ENCODE results near the gene PLD5. TPM values are rescaled to one million over a fixed set of nuclear protein-coding genes. Genes with fewer than 3 reads are reported as not detected.

The PLD5 gene
- total RNA-seq = under 1 TPM; 0.28 to 0.79 (median 0.34) TPM

DNA sequence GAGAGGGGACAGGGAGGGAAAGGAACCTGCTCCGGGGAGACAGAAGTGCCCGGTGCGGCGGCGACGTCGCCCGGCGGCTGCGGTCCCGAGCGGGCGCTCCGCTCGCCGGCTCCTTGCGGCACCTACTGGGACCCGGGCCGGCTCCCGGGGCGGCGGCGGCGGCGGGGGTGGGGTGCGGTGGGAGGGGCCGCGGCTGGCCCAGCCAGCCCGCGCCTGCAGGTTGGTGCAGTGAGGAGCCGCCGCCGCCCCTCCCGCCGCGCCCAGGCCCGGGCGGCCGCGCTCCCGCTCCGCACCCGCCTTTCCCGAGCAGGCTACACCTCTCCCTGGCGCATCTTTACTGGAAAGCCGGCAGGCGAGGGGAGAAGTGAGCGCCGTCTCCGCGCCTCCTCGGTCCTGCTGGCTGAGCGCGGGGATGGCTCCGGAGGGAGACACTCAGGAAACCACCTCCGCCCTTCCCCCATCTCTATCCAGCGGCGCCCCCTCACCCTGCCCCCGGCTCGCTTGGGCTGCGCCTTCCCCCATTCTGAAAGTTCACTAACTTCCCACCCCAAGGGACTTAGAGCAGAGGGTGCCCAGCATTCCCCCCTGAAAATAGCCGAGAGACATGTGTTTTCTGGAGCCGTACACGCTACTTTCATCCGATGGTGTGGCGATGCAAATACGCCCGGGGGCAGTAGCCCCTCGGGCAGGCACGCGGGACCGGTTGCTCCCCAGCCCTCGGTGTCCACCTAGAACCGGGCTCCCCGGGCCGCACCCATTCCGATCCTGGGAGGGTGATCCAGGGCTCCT lies at the start of gene PLD5:
Gene PLD5, minus strand, starts transcription at position 127 of the 789 bp plus-strand sequence.
- TF ChIP-seq CTCF (IDR thresholded peaks at IDR 0.05) = no peak
- ATAC-seq (ENCODE audit: low FRiP score) = no peak
- no peak for DNase-seq (ENCODE audit: low spot score)

DNA sequence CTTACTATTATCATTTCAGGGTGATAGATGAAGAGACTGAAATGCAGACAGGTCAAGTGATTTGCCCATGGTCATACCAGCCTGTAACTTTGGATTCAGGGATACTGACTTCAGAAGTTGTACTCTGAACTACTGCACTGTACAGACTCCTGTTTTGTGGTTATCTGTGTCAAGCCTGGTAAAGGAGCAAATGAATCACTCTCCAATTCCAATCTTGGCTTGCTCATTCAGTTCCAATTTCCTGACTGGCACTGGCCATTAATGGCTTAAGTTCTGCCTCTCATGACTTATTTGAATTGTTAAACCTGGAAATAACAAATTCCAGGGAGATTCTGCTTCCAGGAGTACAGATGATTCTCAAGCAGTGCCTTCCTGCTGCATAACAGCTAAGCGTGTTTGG lies 45.4 kb upstream of the PLD5 start:
- no peak for DNase-seq (ENCODE audit: low spot score)
- no peak for ATAC-seq (ENCODE audit: low FRiP score)
- no peak for TF ChIP-seq CTCF (IDR thresholded peaks at IDR 0.05)

DNA sequence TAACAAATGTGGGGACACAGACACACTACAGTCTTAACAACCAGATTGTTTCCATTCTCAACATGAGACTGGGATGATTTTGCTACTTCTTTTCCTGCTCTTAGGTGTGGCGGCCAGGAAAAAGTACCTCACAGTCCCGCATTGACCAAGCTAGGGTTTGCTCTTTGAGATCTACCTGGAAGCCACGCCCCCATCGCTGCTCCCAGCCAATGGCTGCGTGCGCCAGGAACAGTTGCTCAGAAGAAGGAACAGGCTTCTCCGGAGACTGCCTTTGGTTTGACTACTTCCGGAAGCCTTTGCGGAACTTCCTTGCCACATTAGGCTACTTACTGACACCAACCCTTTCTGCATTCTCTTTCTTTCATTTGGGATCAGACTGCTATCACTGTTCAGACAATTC lies 44.2 kb upstream of the PLD5 start:
- ATAC-seq (ENCODE audit: low FRiP score) (no peak), DNase-seq (ENCODE audit: low spot score) (no peak)
- no peak for TF ChIP-seq CTCF (IDR thresholded peaks at IDR 0.05)

- DNase-seq (ENCODE audit: low spot score) (no peak), ATAC-seq (ENCODE audit: low FRiP score) (no peak)
- TF ChIP-seq CTCF (IDR thresholded peaks at IDR 0.05) = no peak
Measured at GRCh38 chr1:242567596-242567995, 43.1 kb upstream of the PLD5 start.

- TF ChIP-seq CTCF (IDR thresholded peaks at IDR 0.05) = no peak
- ATAC-seq (ENCODE audit: low FRiP score) (no peak), DNase-seq (ENCODE audit: low spot score) (no peak)
Measured at GRCh38 chr1:242556759-242557158, 32.3 kb upstream of the PLD5 start.

GRCh38 chr1:242556276-242556675 lies 31.8 kb upstream of the PLD5 start:
- ATAC-seq (ENCODE audit: low FRiP score) (no peak), DNase-seq (ENCODE audit: low spot score) (no peak)
- no peak for TF ChIP-seq CTCF (IDR thresholded peaks at IDR 0.05)

DNA sequence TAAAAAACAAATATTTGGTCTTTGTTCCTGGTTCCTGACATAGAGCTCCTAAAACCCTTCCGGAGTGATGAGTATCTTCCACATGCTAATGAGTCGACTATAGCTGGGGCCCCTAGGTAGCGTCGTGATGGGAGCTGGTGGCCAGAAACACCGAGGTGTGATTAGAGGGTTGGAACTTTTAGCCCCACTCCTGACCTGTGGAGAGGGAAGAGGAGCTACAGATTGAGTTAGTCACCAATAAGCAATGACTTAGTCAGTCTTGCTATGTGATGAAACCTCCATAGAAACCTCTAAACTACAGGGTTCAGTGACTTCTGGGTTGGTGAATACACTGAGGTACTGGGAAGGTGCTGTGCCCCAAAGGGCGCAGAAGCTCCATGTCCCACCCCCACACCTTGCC lies 30.1 kb upstream of the PLD5 start:
- DNase-seq (ENCODE audit: low spot score) (no peak), ATAC-seq (ENCODE audit: low FRiP score) (no peak)
- TF ChIP-seq CTCF (IDR thresholded peaks at IDR 0.05) = no peak

Measured in omental fat pad (tissue), 4 donors.